ENCODE data around the gene PIGX.

Gene PIGX

DNA sequence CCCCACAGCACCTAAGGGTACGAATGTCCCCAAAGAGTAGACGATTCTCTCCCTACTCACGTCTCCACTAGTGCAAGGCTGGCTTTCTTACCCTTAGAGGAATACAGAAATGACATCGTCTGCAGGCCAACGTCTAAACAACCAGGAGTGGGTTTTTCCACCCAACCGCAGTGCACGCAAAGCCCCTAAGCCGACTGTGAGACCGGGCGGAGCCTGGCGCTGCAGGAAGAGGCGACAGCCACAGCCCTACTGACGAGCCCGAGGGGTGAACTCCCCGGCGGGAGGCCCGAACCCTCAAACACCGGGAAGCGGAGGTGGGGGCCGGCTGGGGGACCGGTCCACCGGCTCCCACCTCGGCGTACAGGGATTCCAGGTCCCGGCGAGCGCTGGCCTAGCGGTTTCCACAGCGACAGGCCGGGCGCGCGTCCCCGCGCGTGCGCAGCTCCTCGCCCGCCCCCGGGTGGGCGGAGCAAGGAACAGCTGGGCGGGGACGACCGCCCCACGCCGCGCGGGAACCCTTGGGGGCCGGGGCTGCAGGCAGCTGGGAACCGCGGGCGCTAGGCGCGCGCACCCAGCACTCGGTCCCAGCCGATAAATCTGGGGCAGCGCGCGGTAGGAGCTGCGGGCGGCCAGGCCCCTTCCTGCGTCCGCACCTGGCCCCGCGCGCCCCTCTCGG lies at the start of gene PIGX, which contains the start of gene CEP19:
PIGX (plus strand) TSS at position 540 of the 676 bp plus-strand sequence.
CEP19 (minus strand) TSS at position 413 of the 676 bp plus-strand sequence. CDS start 3,593 bp downstream, outside the sequence.
- peak; percentile 96 for DNase-seq (ENCODE audit: low read depth, low spot score)

DNA sequence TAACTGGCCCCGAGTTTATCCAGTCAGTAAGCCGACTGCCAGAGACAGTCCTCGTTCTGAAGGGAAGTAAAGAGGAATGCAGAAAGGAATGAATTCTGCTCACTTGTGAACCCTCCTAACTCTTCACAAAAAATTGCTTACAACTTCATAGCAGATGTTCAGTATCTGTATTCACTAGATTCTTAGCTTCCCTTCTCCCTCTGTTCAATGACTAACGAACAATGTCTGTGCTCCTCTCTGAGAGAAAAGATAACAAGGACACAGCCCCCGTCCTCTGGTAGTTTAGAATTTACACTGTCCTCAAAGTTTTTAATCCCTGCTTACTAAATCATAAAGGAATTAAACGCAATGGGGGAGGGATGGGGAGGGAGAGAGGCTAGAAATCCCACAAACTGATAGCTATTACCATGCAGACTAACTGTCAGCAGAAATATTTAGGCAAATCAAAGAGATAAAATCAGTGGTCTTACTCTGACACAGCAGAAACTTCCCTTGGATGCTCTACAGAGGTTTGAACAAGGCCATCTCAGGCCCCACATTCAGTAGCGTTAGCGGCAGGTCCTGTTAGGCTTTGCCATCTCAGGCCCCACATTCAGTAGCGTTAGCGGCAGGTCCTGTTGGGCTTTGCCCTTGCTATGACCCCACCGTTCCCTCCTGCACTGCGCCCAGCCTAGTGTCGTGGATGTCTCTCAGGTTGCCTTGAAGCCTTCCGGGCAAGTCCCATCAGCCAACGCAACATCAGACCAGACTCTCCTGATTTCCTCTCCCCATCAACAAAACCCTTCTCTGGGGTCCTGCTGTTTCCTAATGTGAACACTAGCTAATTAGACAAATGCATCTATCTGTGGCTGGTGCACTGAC lies 49.2 kb upstream of the PIGX start:
- DNase-seq (ENCODE audit: low read depth, low spot score): no peak

DNA sequence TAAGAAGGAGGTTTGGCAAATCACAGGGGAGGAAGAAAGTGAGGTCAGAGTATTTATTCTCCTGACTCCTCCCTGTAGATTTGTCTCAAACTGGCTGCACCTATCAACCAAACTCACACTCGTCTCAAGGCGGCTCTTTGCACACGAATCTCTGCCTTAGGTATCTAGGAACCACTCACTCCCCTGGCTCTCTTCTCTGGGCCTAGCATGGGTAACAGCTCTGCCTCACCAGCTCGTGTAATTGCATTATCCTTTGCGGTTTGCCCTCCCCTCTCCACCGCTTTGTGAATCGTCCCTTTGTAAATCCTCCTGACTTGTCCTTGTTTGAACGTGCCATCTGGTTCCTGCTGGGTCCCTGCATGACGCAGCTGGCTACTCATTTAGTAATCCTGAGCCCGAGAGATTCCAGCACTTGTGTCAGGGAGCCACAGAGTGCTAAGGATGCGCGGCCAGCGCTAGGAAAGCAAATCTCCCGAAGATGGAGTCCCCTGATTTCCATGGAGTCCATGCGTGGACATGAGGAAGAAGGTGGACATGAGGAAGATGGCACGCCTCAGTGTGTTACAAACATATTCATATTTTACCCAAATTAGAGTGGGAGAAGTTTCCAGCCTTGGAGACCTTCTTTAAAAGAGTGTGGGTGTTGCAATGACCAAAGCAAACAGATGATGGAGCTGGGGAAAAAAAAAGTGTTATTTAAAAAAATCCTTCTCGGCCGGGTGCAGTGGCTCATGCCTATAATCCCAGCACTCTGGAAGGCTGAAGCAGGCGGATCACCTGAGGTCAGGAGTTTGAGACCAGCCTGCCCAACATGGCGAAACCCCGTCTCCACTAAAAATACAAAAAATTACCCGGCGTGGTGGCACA lies 45.9 kb upstream of the PIGX start:
- peak; percentile 52 for DNase-seq (ENCODE audit: low read depth, low spot score)

DNA sequence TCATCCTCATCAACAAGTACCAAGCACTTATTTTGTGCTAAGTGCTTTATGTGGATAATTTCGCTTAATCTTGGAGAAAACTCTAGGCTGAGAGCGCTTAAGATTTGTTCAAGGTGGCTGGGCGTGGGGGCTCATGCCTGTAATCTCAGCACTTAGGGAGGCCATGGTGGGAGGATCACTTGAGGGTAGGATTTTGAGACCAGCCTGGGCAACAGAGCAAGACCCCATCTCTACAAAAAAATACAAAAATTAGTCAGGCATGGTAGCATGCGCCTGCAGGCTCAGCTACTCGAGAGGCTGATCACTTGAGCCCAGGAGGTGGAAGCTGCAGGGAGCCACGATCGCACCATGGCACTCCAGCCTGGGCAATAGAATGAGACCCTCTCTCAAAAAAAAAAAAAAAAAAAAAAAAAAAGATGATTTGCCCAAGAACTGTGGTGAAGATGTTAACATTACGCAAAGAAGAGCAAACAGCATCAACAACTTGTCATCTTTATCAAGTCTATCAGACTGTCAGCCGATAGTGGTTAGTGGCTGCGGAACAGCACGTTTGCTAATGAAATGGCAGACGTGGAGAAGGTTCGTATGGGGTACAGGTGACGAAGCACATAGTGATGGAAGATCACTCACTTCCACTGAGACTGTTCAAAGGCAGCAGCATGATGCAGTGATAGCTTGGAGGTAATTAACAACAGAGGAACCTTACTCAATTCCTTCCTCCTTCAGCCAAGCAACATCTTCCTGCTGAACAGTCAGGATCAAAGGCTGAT lies 44.9 kb upstream of the PIGX start:
- no peak for DNase-seq (ENCODE audit: low read depth, low spot score)

DNA sequence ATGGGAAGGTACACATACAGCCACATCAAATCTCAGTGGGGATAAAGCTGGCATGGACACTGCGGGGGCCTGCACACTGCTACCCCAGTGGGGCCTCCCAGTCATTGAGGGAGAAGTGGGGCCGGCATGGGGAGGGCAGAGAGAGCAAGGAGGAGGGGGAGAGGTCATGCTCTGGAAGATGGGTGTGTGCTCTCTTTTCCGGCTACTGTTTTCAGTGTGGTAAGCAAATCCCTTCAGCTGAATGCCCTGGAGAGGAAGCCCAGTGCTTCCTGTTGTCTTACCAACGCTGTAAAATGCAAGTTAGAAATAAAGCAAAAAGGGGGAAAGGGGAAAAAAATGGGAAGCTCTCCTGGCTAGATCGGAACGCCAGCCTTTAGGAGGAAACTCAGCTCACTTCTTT lies 41.8 kb upstream of the PIGX start:
- no peak for DNase-seq (ENCODE audit: low read depth, low spot score)

DNA sequence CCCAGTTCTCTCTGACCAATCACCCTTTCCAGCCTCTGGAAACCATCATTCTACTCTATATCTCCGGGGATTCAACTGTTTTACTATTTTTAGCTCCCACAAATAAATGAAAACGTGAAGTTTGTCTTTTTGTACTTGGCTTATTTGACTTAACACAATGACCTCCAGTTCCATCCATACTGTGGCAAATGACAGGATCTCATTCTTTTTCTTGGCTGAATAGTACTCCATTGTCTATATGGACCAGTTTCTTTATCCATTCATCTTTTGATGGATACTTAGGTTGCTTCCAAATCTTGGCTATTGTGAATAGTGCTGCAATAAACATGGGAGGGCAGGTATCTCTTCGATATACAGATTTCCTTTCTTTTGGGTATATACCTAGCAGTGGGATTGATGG lies 38.5 kb upstream of the PIGX start:
- no peak for DNase-seq (ENCODE audit: low read depth, low spot score)

DNA sequence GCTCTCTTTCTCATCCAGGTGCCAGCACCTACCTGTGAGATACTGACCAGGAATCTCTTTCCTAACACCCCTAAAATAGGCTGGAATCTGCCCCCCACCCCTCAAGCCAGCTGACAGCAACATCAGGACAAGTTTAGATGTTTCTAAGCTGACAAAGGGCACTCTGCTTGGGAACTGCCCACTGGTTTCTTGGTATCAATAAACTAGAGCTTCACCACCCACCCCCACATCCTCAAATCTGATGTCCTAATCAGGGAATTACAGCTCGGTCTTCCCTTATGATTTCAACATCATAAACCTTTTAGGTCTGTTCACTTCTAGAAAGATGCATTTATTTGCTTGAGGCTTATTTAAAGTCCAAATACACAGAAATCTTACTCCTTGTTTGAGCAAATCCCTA lies 34.8 kb upstream of the PIGX start:
- no peak for DNase-seq (ENCODE audit: low read depth, low spot score)

DNA sequence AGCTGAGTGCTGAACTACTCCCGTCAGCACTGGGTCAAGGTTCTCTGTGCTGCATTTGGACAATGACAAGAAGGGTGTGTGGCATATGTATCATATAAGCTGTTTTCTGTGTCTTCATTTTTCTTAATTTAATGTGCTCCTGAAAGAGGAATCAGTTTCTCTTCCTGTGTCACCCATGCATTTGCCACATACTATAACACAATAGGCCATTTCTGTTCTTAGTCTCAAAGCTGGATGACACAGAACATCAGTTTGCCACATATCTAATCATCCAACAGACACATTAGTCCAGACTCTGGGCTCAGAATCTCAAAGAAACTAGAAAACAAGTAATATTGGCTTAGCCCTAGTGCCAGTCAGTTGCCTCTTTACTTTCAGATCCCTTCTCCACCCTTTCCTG lies 34.2 kb upstream of the PIGX start:
- DNase-seq (ENCODE audit: low read depth, low spot score): no peak

DNA sequence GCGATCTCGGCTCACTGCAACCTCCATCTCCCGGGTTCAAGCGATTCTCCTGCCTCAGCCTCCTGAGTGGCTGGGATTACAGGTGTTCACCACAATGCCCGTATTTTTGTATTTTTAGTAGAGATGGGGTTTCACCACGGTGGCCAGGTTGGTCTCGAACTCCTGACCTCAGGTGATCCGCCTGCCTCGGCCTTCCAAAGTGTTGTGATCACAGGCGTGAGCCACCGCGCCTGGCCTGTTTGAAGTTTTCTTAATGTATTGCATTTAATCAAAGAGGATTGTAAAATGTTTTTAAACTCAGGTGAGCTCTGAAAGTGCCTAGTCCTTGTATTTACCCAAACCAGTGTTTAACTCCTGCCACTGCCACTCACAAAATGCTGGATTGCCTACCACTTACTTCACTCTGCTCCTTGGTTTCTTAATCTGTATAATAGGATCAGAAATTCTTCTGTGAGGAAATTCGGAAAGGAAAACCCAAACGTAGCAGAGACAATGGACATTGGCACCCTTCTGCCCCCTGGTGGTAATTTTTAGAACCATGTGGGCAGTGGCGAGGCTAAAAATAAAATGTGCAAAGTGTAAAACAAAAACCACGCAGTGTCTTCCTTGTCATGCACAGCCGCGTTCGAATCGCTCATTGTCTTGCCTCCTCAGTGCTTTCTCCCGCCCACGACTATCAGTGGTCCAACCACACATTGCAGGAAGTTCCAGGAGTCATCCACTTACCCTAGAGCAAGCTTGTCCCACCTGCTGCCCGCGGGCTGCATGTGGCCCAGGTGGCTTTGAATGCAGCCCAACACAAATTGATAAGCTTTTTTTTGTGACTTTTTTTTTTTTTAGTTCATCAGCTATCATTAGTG lies 27.4 kb upstream of the PIGX start:
- DNase-seq (ENCODE audit: low read depth, low spot score): peak; percentile 71

DNA sequence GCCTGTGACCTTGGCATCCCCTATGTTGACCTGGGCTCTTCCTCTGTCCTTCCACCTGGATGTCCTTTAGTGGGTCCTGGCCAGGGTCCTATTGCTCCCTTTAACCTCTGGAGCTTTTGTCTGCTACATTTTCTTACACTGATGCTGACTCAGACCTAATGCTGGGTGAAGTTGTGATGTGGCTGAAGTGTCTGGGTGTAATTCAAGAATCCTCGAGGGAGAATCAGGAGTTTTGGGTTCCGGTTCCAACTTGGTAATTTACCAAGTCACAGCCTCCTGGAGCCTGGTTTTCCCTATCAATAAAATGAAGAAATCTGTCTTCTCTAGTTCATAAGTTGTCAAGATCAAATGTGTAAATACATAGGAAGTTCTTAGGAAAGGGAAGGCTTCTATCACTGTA lies 25.7 kb upstream of the PIGX start:
- no peak for DNase-seq (ENCODE audit: low read depth, low spot score)

DNA sequence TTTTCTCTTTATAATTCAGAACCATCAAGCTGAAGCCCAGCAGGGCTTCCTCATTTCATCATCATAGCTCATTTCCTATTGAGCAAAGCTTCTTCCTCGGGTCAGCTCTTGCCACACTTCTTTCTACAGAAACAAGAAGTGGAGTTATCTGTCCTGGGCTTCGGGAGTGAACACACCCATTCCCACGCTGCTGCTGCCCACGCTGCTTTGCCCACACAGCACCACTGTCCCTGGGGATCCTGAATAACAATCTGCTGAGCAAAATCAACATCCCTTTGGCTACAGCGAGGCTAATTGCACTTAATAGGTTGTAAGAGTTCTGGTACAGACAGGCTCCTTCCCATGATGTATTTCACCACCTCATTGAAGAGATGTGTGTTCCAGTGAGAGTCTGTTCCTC lies 23.8 kb upstream of the PIGX start:
- DNase-seq (ENCODE audit: low read depth, low spot score): no peak

DNA sequence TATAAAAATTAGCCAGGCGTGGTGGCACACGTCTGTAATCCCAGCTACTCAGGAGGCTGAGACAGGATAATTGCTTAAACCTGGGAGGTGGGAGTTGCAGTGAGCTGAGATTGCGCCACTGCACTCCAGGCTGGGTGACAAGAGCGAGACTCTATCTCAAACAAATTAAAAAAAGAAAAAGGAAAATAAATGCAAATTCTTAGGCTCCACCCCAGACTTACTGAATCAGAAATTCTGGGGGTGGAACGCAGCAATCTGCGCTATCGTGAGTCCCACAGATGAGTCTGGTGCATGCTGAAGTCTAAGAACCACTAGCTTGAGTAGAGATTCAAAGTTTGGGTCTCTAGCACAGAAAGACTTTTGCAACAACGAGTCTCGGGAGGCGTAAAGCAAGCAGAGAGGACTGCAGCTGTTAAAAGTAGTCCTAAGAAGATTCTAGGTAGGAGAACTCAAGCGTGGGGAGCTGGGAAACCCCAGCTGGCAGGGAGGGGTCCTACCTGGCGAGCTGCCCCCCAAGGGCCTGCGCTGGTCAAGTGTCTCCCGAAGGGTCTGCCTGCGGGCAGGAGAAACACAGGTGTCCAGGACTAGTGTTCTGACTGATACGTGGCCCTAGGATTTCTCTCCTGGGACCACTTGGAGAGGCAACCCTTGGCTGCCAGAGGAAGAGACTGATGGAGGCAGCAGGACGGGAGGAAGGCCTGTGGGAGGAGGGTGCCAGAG lies 22.1 kb upstream of the PIGX start:
- DNase-seq (ENCODE audit: low read depth, low spot score): no peak

DNA sequence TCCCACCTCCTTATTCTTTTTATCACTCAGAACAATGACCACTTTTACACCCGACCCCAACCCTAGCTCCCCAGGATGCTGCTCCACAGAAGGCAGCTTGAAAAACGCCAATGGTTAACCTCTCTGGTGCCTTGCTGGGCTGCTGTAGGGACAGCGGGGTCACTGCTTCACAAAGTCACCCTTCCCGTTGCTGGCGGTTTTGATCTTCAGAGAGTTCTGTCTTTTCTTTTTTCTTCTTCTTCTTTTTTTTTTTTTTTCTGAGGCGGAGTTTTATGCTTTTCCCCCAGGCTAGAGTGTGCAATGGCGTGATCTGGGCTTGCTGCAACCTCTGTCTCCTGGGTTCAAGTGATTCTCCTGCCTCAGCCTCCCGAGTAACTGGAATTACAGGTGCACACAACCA lies 20.8 kb upstream of the PIGX start:
- DNase-seq (ENCODE audit: low read depth, low spot score): no peak

DNA sequence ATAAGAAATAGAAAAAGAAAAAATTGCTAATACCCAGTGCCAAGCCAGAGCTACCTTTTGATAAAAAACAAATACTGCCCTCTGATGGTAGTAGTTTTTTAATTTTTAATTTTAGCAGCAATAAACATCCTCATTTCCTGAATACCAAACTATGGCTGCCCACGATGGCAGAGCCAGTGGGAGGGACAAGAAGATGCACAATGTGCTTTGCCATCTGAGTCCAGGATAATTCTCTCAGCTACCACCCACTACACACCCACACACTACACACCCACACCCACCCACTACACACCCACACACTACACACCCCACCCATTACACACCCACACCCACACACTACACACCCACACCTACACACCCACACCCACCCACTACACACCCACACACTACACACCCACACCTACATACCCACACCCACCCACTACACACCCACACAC lies 18.0 kb upstream of the PIGX start:
- DNase-seq (ENCODE audit: low read depth, low spot score): no peak

DNA sequence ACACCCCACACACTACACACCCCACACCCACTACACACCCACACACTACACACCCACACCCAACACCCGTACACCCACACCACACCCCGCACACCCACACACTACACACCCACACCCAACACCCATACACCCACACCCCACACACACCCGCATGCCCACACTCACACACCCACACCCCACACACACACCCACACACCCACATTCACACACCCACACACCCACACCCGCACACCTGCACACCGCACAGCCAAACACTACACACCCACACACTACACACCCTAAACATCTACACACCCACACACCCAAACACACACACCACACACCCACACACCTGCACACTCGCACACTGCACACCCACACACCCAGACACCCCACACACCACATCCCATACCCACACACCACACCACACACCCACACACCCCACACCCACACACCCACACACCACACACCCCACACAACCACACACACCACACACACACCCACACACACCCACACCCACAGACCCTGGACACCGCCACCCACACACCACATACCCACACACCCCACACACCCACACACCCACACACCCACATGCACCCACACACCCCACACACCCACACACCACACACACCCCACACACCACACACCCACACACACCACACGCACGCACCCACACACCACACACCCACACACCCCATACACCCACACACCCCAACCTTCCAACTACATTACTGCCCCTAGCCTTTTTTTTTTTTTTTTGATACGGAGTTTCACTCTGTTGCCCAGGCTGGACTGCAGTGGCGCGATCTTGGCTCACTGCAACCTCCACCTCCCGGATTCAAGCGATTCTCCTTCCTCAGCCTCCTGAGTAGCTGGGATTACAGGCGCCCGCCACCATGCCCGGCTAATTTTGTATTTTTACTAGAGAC lies 17.0 kb upstream of the PIGX start:
- no peak for DNase-seq (ENCODE audit: low read depth, low spot score)

DNA sequence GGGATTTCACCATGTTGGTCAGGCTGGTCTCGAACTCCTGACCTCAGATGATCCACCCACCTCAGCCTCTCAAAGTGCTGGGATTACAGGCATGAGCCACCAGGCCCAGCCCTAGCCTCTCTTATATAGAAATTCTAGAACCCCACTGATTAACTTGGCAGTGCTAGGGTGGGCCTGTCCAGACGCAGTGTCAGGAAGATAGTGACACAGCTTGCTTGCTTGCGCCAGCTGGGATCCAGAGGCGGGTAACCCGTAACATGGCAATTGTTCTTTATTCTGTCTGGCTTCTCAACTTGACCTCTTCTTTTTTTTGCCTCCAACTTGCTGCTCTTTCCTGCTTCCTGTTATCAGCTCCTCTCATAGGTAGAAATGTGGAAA lies 16.3 kb upstream of the PIGX start:
- DNase-seq (ENCODE audit: low read depth, low spot score): no peak

DNA sequence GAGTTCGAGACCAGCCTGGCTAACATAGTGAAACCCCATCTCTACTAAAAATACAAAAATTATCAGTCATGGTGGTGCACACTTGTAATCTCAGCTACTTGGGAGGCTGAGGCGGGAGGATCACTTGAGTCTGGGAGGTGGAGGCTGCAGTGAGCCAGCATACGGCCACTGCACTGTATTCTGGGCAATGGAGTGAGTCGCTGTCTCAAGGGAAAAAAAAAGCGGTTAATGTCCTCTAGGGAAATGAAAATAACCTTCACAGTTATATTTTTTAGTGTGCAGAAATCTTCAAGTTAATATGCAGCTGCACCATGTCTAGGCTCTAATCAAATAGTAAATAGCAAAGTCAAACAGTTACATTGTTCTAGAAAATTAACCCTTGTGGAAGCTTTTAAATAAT lies 14.9 kb upstream of the PIGX start:
- DNase-seq (ENCODE audit: low read depth, low spot score): no peak

DNA sequence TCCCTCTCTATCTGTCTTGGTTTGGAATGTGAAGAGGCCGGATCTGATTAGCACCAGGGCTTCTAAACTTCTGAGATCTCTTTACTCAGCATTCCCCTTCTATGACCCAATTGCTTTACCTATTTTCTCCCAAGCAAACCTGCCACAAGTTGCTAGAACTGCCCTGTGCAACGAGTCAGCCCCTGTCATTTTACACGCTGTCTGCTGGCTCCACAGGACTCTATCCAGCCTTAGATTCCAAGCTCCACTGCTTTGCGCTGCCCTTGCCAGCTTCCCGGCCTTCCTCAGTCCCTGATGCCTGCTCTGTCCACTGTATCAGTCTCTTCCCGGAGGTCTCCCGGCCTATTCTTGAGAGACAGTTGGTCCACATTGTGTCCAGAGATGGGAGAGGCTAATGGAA lies 12.4 kb upstream of the PIGX start:
- DNase-seq (ENCODE audit: low read depth, low spot score): peak; percentile 5

DNA sequence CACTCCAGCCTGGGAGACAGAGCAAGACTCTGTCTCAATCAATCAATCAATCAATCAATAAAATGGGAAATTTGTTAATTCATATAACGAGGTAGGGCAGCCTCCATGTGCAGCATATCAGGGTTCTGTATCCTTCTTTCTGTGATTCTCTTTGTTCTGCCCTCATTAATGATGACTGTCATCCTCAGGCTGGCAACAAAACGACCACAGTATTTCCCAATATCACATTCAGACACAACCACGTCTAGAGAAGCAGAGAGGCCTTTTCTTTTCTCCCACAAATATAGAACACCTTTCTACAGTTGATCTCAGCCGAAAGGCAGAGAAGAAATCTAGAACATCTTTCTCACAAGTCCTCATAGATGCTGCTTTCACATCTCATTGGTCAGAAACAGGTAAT lies 11.4 kb upstream of the PIGX start:
- DNase-seq (ENCODE audit: low read depth, low spot score): no peak
